Ascending aorta (tissue), 2 donors: Measurements from ENCODE around the gene SSH3. TPM values are rescaled to one million over a fixed set of nuclear protein-coding genes. Genes with fewer than 3 reads are reported as not detected.

Experiments used
- DNase-seq, 2 donors: peaks; one replicate each; pipeline ENCODE4 v3.0.0-alpha.2; 2019; ENCODE audit warnings: low spot score in 2 of 2
- H3K27ac ChIP-seq, 2 donors: fragments of 200-600 bp; sonication (generic); one replicate each; pipeline ENCODE4 v1.5.1; 2016 to 2017; ENCODE audit warnings: mild to moderate bottlenecking in 1 of 2
- H3K27me3 ChIP-seq: fragments of 200-600 bp; sonication (generic); one replicate; pipeline ENCODE4 v1.5.1; 2017
- H3K36me3 ChIP-seq, 2 donors: fragments of 200-600 bp; sonication (generic); one replicate each; pipeline ENCODE4 v1.5.1; 2016
- H3K4me1 ChIP-seq, 2 donors: fragments of 200-600 bp; sonication (generic); one replicate each; pipeline ENCODE4 v1.5.1; 2016 to 2017; ENCODE audit warnings: mild to moderate bottlenecking in 1 of 2
- H3K4me3 ChIP-seq, 2 donors: fragments of 200-600 bp; sonication (generic); one replicate each; pipeline ENCODE4 v1.5.1; 2016 to 2017; ENCODE audit warnings: mild to moderate bottlenecking in 1 of 2
- H3K9me3 ChIP-seq, 2 donors: fragments of 200-600 bp; sonication (generic); one replicate each; pipeline ENCODE4 v1.5.1; 2016
- intact Hi-C: fragments of 100-400 bp; cut with DNase I; formaldehyde crosslinking; loops from one replicate; pipeline ENCODE4 v1.15.1; 2023
- total RNA-seq: library from RNA; depleted of rRNA; stranded (reverse); fragments of >200 nt; gene quantifications from one replicate; pipeline ENCODE4 v1.1.0, GENCODE V29; 2016
- TF ChIP-seq, protein P1 (sequence below), 3 experiments: fragments of 200-600 bp in 2 of 3; fragments of 450-650 bp in 1 of 3; sonication (generic) in 2 of 3; IDR thresholded peaks; one replicate each; pipeline ENCODE4 v1.5.1; 2016 to 2019; ENCODE audit warnings: antibody characterized with exemption in 3 of 3, mild to moderate bottlenecking in 1 of 3, moderate library complexity in 1 of 3

SSH3 gene
- total RNA-seq, 1 donor from 2014 or later = 30.9 TPM

DNA sequence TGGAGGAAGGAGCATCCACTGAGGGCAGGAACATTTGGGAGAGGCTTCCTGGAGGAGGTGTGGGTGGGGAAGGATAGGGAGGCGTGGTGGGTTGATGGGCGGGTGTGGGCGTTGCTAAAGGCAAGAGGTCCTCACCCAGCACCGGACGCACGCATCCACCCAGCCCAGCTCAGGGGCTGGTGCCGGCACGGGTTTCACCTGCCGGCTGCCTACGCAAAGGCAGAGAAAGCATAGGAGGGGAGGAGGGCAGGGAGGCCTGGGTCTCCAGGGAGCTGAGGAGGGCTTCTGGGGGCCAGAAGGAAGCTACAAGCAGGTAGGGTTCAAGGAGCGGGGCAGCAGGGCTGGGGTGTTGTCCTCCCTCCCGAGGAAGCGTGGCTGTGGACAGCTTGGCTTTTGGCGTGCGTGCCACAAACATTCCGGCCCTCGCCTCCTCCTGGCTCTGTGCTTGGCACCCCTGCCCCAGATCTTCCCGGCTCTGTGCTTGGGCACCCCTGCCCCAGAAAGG is 7.8 kb downstream of the SSH3 start:
- Histone ChIP-seq H3K36me3 (peaks cover 27 to 50% of the 10 kb centered on the region in 2 donors), H3K4me1 (no peaks in the 10 kb centered on the region), H3K27ac (no peak overlapping the region), H3K27me3 (no peaks in the 10 kb centered on the region), H3K9me3 (no peaks in the 10 kb centered on the region), H3K4me3 (no peak overlapping the region)
- intact Hi-C loops = no loop called here
- DNase-seq = peak in 1 of 2 donors; percentile 55
- TF ChIP-seq, protein P1, sequence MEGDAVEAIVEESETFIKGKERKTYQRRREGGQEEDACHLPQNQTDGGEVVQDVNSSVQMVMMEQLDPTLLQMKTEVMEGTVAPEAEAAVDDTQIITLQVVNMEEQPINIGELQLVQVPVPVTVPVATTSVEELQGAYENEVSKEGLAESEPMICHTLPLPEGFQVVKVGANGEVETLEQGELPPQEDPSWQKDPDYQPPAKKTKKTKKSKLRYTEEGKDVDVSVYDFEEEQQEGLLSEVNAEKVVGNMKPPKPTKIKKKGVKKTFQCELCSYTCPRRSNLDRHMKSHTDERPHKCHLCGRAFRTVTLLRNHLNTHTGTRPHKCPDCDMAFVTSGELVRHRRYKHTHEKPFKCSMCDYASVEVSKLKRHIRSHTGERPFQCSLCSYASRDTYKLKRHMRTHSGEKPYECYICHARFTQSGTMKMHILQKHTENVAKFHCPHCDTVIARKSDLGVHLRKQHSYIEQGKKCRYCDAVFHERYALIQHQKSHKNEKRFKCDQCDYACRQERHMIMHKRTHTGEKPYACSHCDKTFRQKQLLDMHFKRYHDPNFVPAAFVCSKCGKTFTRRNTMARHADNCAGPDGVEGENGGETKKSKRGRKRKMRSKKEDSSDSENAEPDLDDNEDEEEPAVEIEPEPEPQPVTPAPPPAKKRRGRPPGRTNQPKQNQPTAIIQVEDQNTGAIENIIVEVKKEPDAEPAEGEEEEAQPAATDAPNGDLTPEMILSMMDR (IDR thresholded peaks at IDR 0.05) = no peak

DNA sequence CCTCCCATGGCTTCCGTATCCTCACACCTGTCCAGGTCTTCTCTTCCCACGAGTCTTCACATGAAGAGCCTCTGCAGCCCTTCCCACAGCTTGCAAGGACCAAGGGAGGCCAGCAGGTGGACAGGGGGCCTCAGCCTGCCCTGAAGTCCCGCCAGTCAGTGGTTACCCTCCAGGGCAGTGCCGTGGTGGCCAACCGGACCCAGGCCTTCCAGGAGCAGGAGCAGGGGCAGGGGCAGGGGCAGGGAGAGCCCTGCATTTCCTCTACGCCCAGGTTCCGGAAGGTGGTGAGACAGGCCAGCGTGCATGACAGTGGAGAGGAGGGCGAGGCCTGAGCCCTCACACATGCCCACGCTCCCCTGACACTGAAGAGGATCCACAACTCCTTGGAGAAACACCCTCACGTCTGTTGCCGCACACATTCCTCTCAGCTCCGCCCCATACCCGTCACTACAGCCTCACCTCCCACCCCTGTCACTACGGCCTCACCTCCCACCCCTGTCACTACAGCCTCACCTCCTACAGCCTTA is 8.3 kb downstream of the SSH3 start:
- intact Hi-C loops = no loop called here
- Histone ChIP-seq H3K9me3 (no peaks in the 10 kb centered on the region), H3K4me1 (no peaks in the 10 kb centered on the region), H3K27me3 (no peaks in the 10 kb centered on the region), H3K4me3 (no peak overlapping the region), H3K36me3 (peaks cover 27 to 50% of the 10 kb centered on the region in 2 donors), H3K27ac (no peak overlapping the region)
- DNase-seq = peak in 1 of 2 donors; percentile 53
- TF ChIP-seq, protein P1 (IDR thresholded peaks at IDR 0.05) = no peak

DNA sequence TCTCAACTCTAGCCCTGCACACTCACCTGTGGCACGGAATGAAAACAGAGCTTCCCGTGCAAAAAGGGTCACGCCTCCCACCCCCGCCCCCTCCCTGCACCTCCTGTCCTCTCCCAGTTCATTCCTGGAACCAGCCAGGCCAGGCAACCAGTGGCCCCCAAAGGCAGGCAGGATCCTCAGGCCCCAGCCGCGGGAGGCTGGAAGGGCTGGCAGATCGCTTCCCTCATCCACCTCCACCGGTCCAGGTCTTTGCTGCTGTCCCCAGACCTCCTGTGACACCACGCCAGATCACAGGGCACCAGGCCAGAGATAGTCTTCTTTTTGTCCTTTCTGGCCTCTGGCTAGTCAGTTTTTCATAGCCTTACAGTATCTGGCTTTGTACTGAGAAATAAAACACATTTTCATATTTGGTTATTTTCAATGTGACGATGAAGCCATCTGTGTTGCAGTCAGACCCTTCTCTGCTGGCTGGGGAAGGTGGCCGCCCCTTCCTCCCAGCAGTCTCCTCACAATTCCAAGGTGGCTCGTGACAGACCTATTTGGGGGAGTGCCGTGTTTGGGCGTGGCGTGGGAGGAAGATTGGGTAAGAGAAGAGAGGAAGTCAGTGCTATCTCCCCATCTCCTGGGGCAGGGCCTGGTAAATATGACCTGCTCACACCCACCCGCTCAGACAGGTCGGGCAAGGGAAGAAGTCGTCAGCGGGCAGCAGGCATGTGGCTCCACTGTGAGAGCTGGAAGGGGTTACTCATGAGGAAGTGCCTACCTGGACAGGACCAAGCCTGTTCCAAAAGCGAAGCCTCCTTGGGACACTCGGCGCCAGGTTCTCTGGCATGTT is 9.1 kb downstream of the SSH3 start:
- Histone ChIP-seq H3K9me3 (no peaks in the 10 kb centered on the region), H3K4me3 (no peak overlapping the region), H3K27me3 (no peaks in the 10 kb centered on the region), H3K27ac (no peak overlapping the region), H3K4me1 (no peaks in the 10 kb centered on the region), H3K36me3 (peaks cover 24 to 43% of the 10 kb centered on the region in 2 donors)
- DNase-seq = peak in 1 of 2 donors; percentile 58
- intact Hi-C loops = no loop called here
- TF ChIP-seq, protein P1 (IDR thresholded peaks at IDR 0.05) = no peak

DNA sequence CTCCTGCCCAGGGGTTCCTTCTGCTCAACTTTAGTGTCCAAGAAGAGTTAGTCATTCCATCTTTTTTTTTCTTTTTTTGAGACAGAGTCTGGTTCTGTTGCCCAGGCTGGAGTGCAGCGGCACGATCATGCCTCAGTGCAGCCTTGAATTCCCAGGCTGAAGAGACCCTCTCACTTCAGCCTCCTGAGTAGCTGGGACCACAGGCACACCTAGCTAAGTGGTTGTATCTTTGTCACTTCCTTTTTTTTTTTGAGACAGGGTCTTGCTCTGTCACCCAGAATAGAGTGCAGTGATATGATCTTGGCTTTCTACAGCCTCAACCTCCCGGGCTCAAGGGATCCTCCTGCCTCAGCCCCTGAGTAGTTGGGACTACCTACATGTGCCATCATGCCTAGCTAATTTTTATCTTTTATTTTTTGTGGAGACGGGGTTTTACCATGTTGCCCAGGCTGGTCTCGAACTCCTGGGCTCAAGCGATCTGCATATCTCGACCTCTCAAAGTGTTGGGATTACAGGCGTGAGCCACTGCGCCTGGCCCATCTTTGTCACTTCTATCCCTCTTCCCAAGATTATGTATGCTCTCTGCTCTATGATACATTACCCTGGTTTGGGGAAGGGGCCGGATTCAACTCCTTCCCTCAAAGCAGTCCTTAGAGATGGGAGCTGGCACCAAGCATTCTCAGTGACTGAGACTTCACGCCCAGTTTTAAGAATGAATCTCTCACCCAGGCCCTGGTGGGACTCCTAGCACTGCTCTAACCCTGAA is 10.0 kb downstream of the SSH3 start:
- peaks cover 0 to 3% of the 10 kb centered on the region in 2 donors for H3K4me1 ChIP-seq
- intact Hi-C loops = no loop called here
- H3K27me3 ChIP-seq = no peaks in the 10 kb centered on the region
- no peak overlapping the region for H3K4me3 ChIP-seq
- TF ChIP-seq, protein P1 (IDR thresholded peaks at IDR 0.05) = no peak
- peaks cover 16 to 34% of the 10 kb centered on the region in 2 donors for H3K36me3 ChIP-seq
- H3K27ac ChIP-seq = no peak overlapping the region
- peak in 1 of 2 donors; percentile 51 for DNase-seq
- H3K9me3 ChIP-seq = no peaks in the 10 kb centered on the region

DNA sequence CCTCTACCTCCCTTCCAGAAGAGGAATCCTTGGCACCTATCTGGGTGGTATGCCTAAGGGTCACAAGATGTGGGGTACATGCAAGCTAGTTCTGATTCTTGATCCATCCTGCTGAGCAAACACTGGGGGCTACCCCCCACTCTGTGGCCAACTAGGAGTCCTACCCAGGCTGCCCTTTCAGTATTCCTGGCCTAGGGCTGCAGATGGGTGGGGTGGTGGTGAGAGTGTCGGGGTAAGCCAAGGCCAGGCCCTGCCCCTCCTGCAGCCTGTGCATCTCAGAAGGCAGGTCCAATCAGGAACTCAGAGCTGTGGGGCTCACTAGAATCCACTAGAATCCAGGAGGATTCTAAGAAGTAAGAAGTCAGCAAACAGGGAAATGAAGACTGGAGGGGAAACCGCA is 10.9 kb downstream of the SSH3 start:
- no peaks in the 10 kb centered on the region for H3K27me3 ChIP-seq
- peaks cover 0 to 12% of the 10 kb centered on the region in 2 donors for H3K4me1 ChIP-seq
- H3K27ac ChIP-seq = no peak overlapping the region
- no peaks in the 10 kb centered on the region for H3K9me3 ChIP-seq
- intact Hi-C loops = no loop called here
- H3K36me3 ChIP-seq = peaks cover 12 to 25% of the 10 kb centered on the region in 2 donors
- peak in 1 of 2 donors; percentile 46 for DNase-seq
- TF ChIP-seq, protein P1 (IDR thresholded peaks at IDR 0.05) = no peak
- H3K4me3 ChIP-seq = no peak overlapping the region
